VCaP (cell line): ENCODE measurements around the gene WDR48.
A peak's percentile ranks its signal among the peaks of the same experiment; 100 is the strongest.

Experiments
- H3K27ac ChIP-seq: fragments of 450-650 bp; 2 replicates; pipeline ENCODE4 v1.5.1; 2017
- CTCF ChIP-seq: fragments of 450-650 bp; conservative IDR thresholded peaks from 2 replicates; pipeline ENCODE4 v1.5.1; 2017; ENCODE audit warnings: mild to moderate bottlenecking, moderate library complexity

WDR48 gene

GRCh38 chr3:39136533-39137434, 85.0 kb downstream of the WDR48 start:
- no peak overlapping the region for H3K27ac ChIP-seq
- no peak for TF ChIP-seq CTCF

- H3K27ac ChIP-seq, result no peak overlapping the region
- no peak for TF ChIP-seq CTCF
Measured at GRCh38 chr3:39137435-39137936, 85.7 kb downstream of the WDR48 start.

GRCh38 chr3:39137991-39138803, 86.4 kb downstream of the WDR48 start:
- no peak for TF ChIP-seq CTCF
- H3K27ac ChIP-seq, result peak overlapping the region; percentile 99

- TF ChIP-seq CTCF, result no peak
- peak overlapping the region; percentile 99 for H3K27ac ChIP-seq
Measured at GRCh38 chr3:39138804-39139415, 87.1 kb downstream of the WDR48 start.

- TF ChIP-seq CTCF, result no peak
- H3K27ac ChIP-seq, result peak overlapping the region; percentile 99
Measured at GRCh38 chr3:39139442-39139841, 87.6 kb downstream of the WDR48 start.

GRCh38 chr3:39140341-39140971, 88.6 kb downstream of the WDR48 start:
- no peak for TF ChIP-seq CTCF
- peak overlapping the region; percentile 99 for H3K27ac ChIP-seq
